ENCODE data around the gene PIGO. TPM values are rescaled to one million over a fixed set of nuclear protein-coding genes. Genes with fewer than 3 reads are reported as not detected.

PIGO gene
- total and polyA plus RNA-seq, 2 of the 8 experiments (the other 6 are each of a cell fraction or from before 2014, with no cell fraction given), result 20.5 to 31.3 TPM

GRCh38 chr9:35108461-35108860, 12.1 kb upstream of the PIGO start:
- no peak overlapping the region for H3K4me2 ChIP-seq (ENCODE audit: insufficient read depth in 1 of 2, low read depth in 2 of 2, low read length in 2 of 2)
- no peak overlapping the region for H3K4ac ChIP-seq (replicated peaks; ENCODE audit: insufficient read length, low read depth, low read length)
- H3K14ac ChIP-seq (ENCODE audit: insufficient read length), result no peak overlapping the region
- CTCF ChIA-PET (ENCODE audit: partially characterized antibody), result no interaction called here
- DNase-seq (ENCODE audit: low read depth in 1 of 2, low spot score in 2 of 2) (no peak), FAIRE-seq (no peak)
- H3K79me1 ChIP-seq (ENCODE audit: low read depth, low read length), result no peaks in the 10 kb centered on the region
- no peak overlapping the region for H4K5ac ChIP-seq (ENCODE audit: insufficient read length, low read depth, low read length)
- H3K9me3 ChIP-seq (ENCODE audit: insufficient read depth in 2 of 2, low read depth in 1 of 2, low read length in 1 of 2), result no peaks in the 10 kb centered on the region
- peaks cover 7% of the 10 kb centered on the region; the same call in 1 of the 2 replicates for H3K23me2 ChIP-seq (ENCODE audit: low read depth, low read length)
- H2BK12ac ChIP-seq (ENCODE audit: low read depth, low read length), result no peak overlapping the region
- no peak overlapping the region for H3K9ac ChIP-seq (replicated peaks in 1 of 4; ENCODE audit: extremely low read depth in 1 of 4, low read depth in 3 of 4, low read length in 3 of 4)
- H4K91ac ChIP-seq (replicated peaks; ENCODE audit: insufficient read length, low read length), result no peak overlapping the region
- peaks cover 4 to 6% of the 10 kb centered on the region in 2 experiments for H4K20me1 ChIP-seq (replicated peaks in 1 of 2; ENCODE audit: control insufficient read depth in 1 of 2, insufficient read depth in 2 of 2, low read length in 2 of 2)
- H3K27me3 ChIP-seq (replicated peaks in 1 of 4; ENCODE audit: control insufficient read depth in 3 of 4, extremely low read depth in 1 of 4, insufficient read depth in 3 of 4, low read length in 3 of 4), result no peaks in the 10 kb centered on the region
- no peak overlapping the region for H3K56ac ChIP-seq (replicated peaks; ENCODE audit: insufficient read length, low read depth, low read length)
- no peak overlapping the region for H2BK120ac ChIP-seq (replicated peaks; ENCODE audit: low read depth, low read length)
- no peak overlapping the region for H4K8ac ChIP-seq (ENCODE audit: extremely low read depth, insufficient read depth, low read length)
- peaks cover 0 to 5% (median 1%) of the 10 kb centered on the region in 4 experiments; a peak in 3 of 8 replicates for H3K36me3 ChIP-seq (ENCODE audit: control insufficient read depth in 2 of 4, insufficient read depth in 4 of 4, low read length in 3 of 4)
- no peak overlapping the region for H2BK20ac ChIP-seq (ENCODE audit: low read length)
- no peak overlapping the region for H3K23ac ChIP-seq (ENCODE audit: insufficient read length)
- no peak overlapping the region for H2BK5ac ChIP-seq (ENCODE audit: low read depth, low read length)
- 79% methylated on average over 6 of the region's 6 CpGs; no CpG with 5 or more reads in 1 of the 2 experiments for WGBS, 2 experiments (ENCODE audit: extremely low coverage in 1 of 2, insufficient coverage in 1 of 2, insufficient read length in 1 of 2, insufficient replicate concordance in 2 of 2, low coverage in 1 of 2, low lambda C conversion rate in 2 of 2, missing lambda C conversion rate in 1 of 2)
- no peaks in the 10 kb centered on the region; a peak in 1 of 4 replicates for H3K79me2 ChIP-seq (ENCODE audit: control insufficient read depth in 1 of 2, insufficient read depth in 2 of 2, low read length in 2 of 2)
- H2BK15ac ChIP-seq (ENCODE audit: low read length), result no peak overlapping the region
- H2AK5ac ChIP-seq (ENCODE audit: low read depth, low read length), result no peak overlapping the region
- no peak overlapping the region for H3K4me3 ChIP-seq (ENCODE audit: extremely low read depth in 1 of 4, insufficient read depth in 2 of 4, low read depth in 3 of 4, low read length in 4 of 4)
- POLR2A ChIA-PET (ENCODE audit: partially characterized antibody), result interaction anchor here (1.6 to 10.3 kb wide), 2 partner anchors 8 to 36 kb away, joined by 7 to 151 read pairs; partner anchors contain the start of genes PIGO, STOML2 and VCP
- peaks cover 0 to 14% (median 5%) of the 10 kb centered on the region in 4 experiments; a peak in 6 of 7 replicates for H3K4me1 ChIP-seq (replicated peaks in 1 of 4; ENCODE audit: control insufficient read depth in 3 of 4, insufficient read depth in 4 of 4, low read length in 3 of 4)
- H3K18ac ChIP-seq (ENCODE audit: extremely low read depth, low read length), result no peak overlapping the region
- H3K27ac ChIP-seq (ENCODE audit: low read depth, low read length), result no peak overlapping the region
- no peak overlapping the region for H2AFZ ChIP-seq (ENCODE audit: low read length)
- no peak for TF ChIP-seq EZH2 (IDR thresholded peaks at IDR 0.05; ENCODE audit: low read depth, low read length, severe bottlenecking)
- TF ChIP-seq CBX8 (IDR thresholded peaks at IDR 0.05; ENCODE audit: borderline replicate concordance, low read depth, low read length), result no peak
- no peak for TF ChIP-seq CREB1 (IDR thresholded peaks at IDR 0.05)
- TF ChIP-seq CHD1 (IDR thresholded peaks at IDR 0.05; ENCODE audit: low read depth, low read length), result no peak
- no peak for TF ChIP-seq SRF (IDR thresholded peaks at IDR 0.05; ENCODE audit: low read depth, low read length)
- TF ChIP-seq, protein P1, sequence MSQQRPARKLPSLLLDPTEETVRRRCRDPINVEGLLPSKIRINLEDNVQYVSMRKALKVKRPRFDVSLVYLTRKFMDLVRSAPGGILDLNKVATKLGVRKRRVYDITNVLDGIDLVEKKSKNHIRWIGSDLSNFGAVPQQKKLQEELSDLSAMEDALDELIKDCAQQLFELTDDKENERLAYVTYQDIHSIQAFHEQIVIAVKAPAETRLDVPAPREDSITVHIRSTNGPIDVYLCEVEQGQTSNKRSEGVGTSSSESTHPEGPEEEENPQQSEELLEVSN (IDR thresholded peaks at IDR 0.05), result no peak
- TF ChIP-seq USF2 (IDR thresholded peaks at IDR 0.05; ENCODE audit: low read length), result no peak
- TF ChIP-seq SIRT6 (IDR thresholded peaks at IDR 0.05; ENCODE audit: low read length), result no peak
- no peak for TF ChIP-seq FOSL1 (IDR thresholded peaks at IDR 0.05; ENCODE audit: insufficient read depth, low read depth, low read length)
- TF ChIP-seq SAP30 (IDR thresholded peaks at IDR 0.05; ENCODE audit: insufficient read depth, insufficient replicate concordance, low read length), result no peak
- no peak for TF ChIP-seq GTF2F1 (IDR thresholded peaks at IDR 0.05; ENCODE audit: borderline replicate concordance, low read depth, low read length)
- TF ChIP-seq, protein P2, sequence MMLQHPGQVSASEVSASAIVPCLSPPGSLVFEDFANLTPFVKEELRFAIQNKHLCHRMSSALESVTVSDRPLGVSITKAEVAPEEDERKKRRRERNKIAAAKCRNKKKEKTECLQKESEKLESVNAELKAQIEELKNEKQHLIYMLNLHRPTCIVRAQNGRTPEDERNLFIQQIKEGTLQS (IDR thresholded peaks at IDR 0.05; ENCODE audit: insufficient read depth, low read depth, low read length), result no peak
